ENCODE measurements around the gene HRAS. TPM values are rescaled to one million over a fixed set of nuclear protein-coding genes. Genes with fewer than 3 reads are reported as not detected.

Gene HRAS
- total and polyA plus RNA-seq, 2 of the 13 experiments (the other 11 are each of a cell fraction or from before 2014, with no cell fraction given) = 32.9 to 50.0 TPM

GRCh38 chr11:518463-519202, 16.7 kb downstream of the HRAS start (continued):
- peak; percentile 83 for TF ChIP-seq USF2 (IDR thresholded peaks at IDR 0.05; ENCODE audit: low read depth, low read length)
- TF ChIP-seq USF2 (CRISPR knock-in tag; IDR thresholded peaks at IDR 0.05; ENCODE audit: borderline replicate concordance) = peak; percentile 85
- no peak for TF ChIP-seq RBAK (CRISPR knock-in tag; IDR thresholded peaks at IDR 0.05)
- TF ChIP-seq ZNF720 (CRISPR knock-in tag; IDR thresholded peaks at IDR 0.05) = no peak
- TF ChIP-seq POGK (CRISPR knock-in tag; conservative IDR thresholded peaks at IDR 0.05) = peak; percentile 68; the same call in 1 of the 2 replicates
- TF ChIP-seq HDAC1 (CRISPR knock-in tag; IDR thresholded peaks at IDR 0.05) = peak; percentile 74
- peak; percentile 22; the same call in 1 of the 2 replicates for TF ChIP-seq CREB1 (IDR thresholded peaks at IDR 0.05)
- TF ChIP-seq CREB1 (CRISPR knock-in tag; IDR thresholded peaks at IDR 0.05) = no peak
- TF ChIP-seq PTBP1 (IDR thresholded peaks at IDR 0.05; ENCODE audit: low read depth, low read length, poor library complexity, severe bottlenecking) = no peak
- TF ChIP-seq ZBTB34 (CRISPR knock-in tag; IDR thresholded peaks at IDR 0.05) = 0 out of 2 replicates have a peak, but pooled peaks have one; percentile 68
- peak; percentile 18; the same call in 1 of the 2 replicates for TF ChIP-seq ZNF768 (CRISPR knock-in tag; IDR thresholded peaks at IDR 0.05)
- TF ChIP-seq KMT2A (CRISPR knock-in tag; IDR thresholded peaks at IDR 0.05) = no peak; the same call in 1 of the 2 replicates
- TF ChIP-seq MLXIP (CRISPR knock-in tag; IDR thresholded peaks at IDR 0.05; ENCODE audit: borderline replicate concordance) = no peak
